Aorta (tissue), 5 donors: Measurements from ENCODE around the gene SLC26A11. TPM values are rescaled to one million over a fixed set of nuclear protein-coding genes. Genes with fewer than 3 reads are reported as not detected.
A peak's percentile ranks its signal among the peaks of the same experiment; 100 is the strongest.

Source experiments
- ATAC-seq: fragments of 200-7000 bp; cut with Tn5 transposase; one replicate; pipeline ENCODE4 v1.9.1; 2022; ENCODE audit warnings: moderate library complexity; ENCODE audit not compliant: low FRiP score
- DNase-seq, 2 donors: peaks; one replicate each; pipeline ENCODE4 v3.0.0-alpha.2; 2020
- H3K27ac ChIP-seq, 2 donors: one replicate each; pipeline ENCODE4 v1.5.1; 2013; ENCODE audit warnings: low read length in 2 of 2, mild to moderate bottlenecking in 2 of 2, moderate library complexity in 2 of 2, control low read depth in 1 of 2, inconsistent platforms in 1 of 2, low read depth in 1 of 2
- H3K27me3 ChIP-seq, 2 donors: one replicate each; pipeline ENCODE4 v1.6.1; 2013; ENCODE audit warnings: control low read depth in 1 of 2, low read length in 1 of 2, mild to moderate bottlenecking in 1 of 2, moderate library complexity in 1 of 2; ENCODE audit not compliant: insufficient read depth in 2 of 2, control insufficient read depth in 1 of 2
- H3K36me3 ChIP-seq, 2 donors: one replicate each; pipeline ENCODE4 v1.6.1; 2013; ENCODE audit warnings: control low read depth in 1 of 2, low read length in 1 of 2, mild to moderate bottlenecking in 1 of 2; ENCODE audit not compliant: insufficient read depth in 2 of 2, control insufficient read depth in 1 of 2
- H3K4me1 ChIP-seq, 2 donors: one replicate each; pipeline ENCODE4 v1.6.1; 2013; ENCODE audit warnings: low read length in 2 of 2, control low read depth in 1 of 2, mild to moderate bottlenecking in 1 of 2, moderate library complexity in 1 of 2; ENCODE audit not compliant: insufficient read depth in 2 of 2, control insufficient read depth in 1 of 2
- H3K4me3 ChIP-seq, 2 donors: one replicate each; pipeline ENCODE4 v1.5.1; 2013; ENCODE audit warnings: low read length in 2 of 2, control low read depth in 1 of 2, mild to moderate bottlenecking in 1 of 2
- H3K9me3 ChIP-seq: one replicate; pipeline ENCODE4 v1.6.1; 2013; ENCODE audit warnings: mild to moderate bottlenecking, low read length; ENCODE audit not compliant: control insufficient read depth
- WGBS, 2 donors: extraction: QIAGEN DNeasy Blood & Tissue Kit; methylation state at CpG; one replicate each; pipeline ENCODE4 v1.1.7; 2013; 5-methylcytosine and 5-hydroxymethylcytosine counted together
- intact Hi-C, 2 donors: fragments of 100-400 bp; cut with DNase I; formaldehyde crosslinking; loops; one replicate each; pipeline versions ENCODE4 v1.14.2 to v1.15.0; 2022
- polyA plus RNA-seq, 2 donors: library from polyadenylated mRNA; stranded (reverse); fragments of 200-250 nt; gene quantifications; one replicate each; pipeline ENCODE4 v1.2.3, GENCODE V29; 2013
- total RNA-seq, 2 donors: library from RNA; stranded (reverse); fragmentation: NEBNext Ultra II Directional; extraction: Animal tissue kit (Norgen Biotek cat#: 25700); gene quantifications; one replicate each; pipeline ENCODE4 v1.2.1, GENCODE V29; 2021
- donor health status: healthy with polysubstance abuse.
- donor health status: Bipolar disorder and iron deficiency.
- donor health status: DM: no; HTN: no; CAD: no.
- donor health status: DM: no; HTN: no; CAD: no.
- donor health status: DM: yes; HTN: yes; CAD: no.

SLC26A11 gene
- total and polyA plus RNA-seq, 4 donors, result 7.3 to 34.0 (median 17.5) TPM

- Histone ChIP-seq H3K36me3 (peaks cover 0 to 4% of the 10 kb centered on the region in 2 donors), H3K9me3 (no peaks in the 10 kb centered on the region), H3K4me1 (no peaks in the 10 kb centered on the region), H3K4me3 (no peak overlapping the region), H3K27me3 (no peaks in the 10 kb centered on the region), H3K27ac (no peak overlapping the region)
- intact Hi-C loops, result no loop called here
- DNase-seq (peak in 1 of 2 donors; percentile 61), ATAC-seq (no peak)
- 91 to 92% methylated on average over 6 of the region's 6 CpGs for WGBS, 2 donors
Observed at GRCh38 chr17:80224683-80225082, 4.5 kb downstream of the SLC26A11 start.

DNA sequence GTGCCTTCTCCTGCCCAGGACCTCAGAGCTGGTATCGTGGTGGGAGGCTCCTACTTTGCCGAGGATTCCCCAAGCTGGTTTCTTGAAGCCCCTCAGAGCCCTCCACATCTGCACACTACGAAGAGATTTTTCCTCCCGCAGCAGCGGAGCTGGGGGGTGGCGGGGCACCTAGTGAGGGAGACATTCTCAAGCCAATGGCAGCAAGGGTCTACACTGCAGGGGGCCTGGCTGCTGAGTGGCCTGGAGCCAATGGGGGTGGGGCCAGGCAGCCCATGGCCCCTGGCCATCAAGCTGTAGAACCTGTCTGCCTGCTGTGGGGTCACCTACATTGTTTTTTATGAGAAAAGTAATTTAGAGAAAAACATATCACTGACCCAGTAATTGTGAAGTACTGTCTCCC is 5.0 kb downstream of the SLC26A11 start:
- no peaks in the 10 kb centered on the region for H3K4me1 ChIP-seq
- no peaks in the 10 kb centered on the region for H3K27me3 ChIP-seq
- H3K9me3 ChIP-seq, result no peaks in the 10 kb centered on the region
- WGBS, 2 donors, result 84 to 88% methylated on average over 6 of the region's 6 CpGs
- no peak overlapping the region for H3K27ac ChIP-seq
- DNase-seq (no peak), ATAC-seq (no peak)
- intact Hi-C loops, result no loop called here
- peaks cover 0 to 4% of the 10 kb centered on the region in 2 donors for H3K36me3 ChIP-seq
- no peak overlapping the region for H3K4me3 ChIP-seq

- H3K4me1 ChIP-seq, result no peaks in the 10 kb centered on the region
- no peak overlapping the region for H3K27ac ChIP-seq
- DNase-seq (no peak), ATAC-seq (no peak)
- H3K36me3 ChIP-seq, result peaks cover 0 to 7% of the 10 kb centered on the region in 2 donors
- H3K4me3 ChIP-seq, result no peak overlapping the region
- intact Hi-C loops, result no loop called here
- WGBS, 2 donors, result 96 to 98% methylated on average over 4 of the region's 4 CpGs
- no peaks in the 10 kb centered on the region for H3K9me3 ChIP-seq
- H3K27me3 ChIP-seq, result no peaks in the 10 kb centered on the region
Observed at GRCh38 chr17:80227156-80227555, 6.9 kb downstream of the SLC26A11 start.

DNA sequence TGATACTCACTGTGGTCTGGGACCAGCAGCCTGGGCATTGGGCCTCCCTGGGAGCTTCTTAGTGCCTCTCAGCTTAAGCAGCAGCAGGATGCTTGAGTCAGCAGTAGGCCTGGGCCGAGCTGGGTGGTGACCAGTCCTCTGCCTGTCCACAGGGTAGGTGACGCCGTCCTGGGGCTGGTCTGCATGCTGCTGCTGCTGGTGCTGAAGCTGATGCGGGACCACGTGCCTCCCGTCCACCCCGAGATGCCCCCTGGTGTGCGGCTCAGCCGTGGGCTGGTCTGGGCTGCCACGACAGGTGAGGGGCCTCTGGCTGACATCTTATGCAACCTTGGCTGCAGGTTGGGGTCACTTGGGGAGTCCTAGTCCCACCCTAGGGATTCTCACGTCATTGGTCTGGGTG is 7.4 kb downstream of the SLC26A11 start:
- Histone ChIP-seq H3K9me3 (no peaks in the 10 kb centered on the region), H3K4me3 (no peak overlapping the region), H3K27me3 (no peaks in the 10 kb centered on the region), H3K27ac (no peak overlapping the region), H3K4me1 (no peaks in the 10 kb centered on the region), H3K36me3 (peaks cover 0 to 9% of the 10 kb centered on the region in 2 donors)
- intact Hi-C loops, result no loop called here
- ATAC-seq (no peak), DNase-seq (no peak)
- WGBS, 2 donors, result 95 to 97% methylated on average over 11 of the region's 11 CpGs

GRCh38 chr17:80228477-80228876 is 8.2 kb downstream of the SLC26A11 start:
- H3K36me3 ChIP-seq, result peaks cover 0 to 9% of the 10 kb centered on the region in 2 donors
- WGBS, 2 donors, result 91 to 95% methylated on average over 14 of the region's 14 CpGs
- no peak for ATAC-seq

DNA sequence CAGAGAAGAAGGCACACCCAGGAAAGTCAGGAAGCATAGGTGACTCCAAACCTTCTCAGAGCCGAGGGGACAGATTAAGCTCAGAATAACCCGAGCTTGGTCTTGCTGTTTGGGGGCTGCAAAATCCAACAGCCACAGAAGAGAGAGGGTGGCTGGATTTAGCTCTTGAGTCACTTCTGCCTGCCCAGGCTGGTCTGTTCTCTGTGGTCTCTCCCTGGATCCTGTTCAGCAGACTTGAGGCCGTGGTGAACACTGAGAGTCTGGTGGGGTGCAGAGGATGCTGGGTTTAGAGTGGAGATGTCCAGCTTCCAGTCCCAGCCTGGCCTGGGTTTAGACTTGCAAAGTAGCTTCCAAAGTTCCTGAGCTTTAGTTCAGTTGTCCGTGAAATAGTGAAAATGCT is 8.8 kb downstream of the SLC26A11 start:
- 62 to 64% methylated on average over 4 of the region's 4 CpGs for WGBS, 2 donors
- Histone ChIP-seq H3K4me1 (no peaks in the 10 kb centered on the region), H3K4me3 (no peak overlapping the region), H3K27me3 (no peaks in the 10 kb centered on the region), H3K27ac (no peak overlapping the region), H3K9me3 (no peaks in the 10 kb centered on the region), H3K36me3 (peaks cover 0 to 9% of the 10 kb centered on the region in 2 donors)
- DNase-seq, result no peak
- intact Hi-C loops, result no loop called here
- ATAC-seq, result no peak

More at GRCh38 chr17:80228477-80228876, 8.2 kb downstream of the SLC26A11 start:
- Histone ChIP-seq H3K27me3 (no peaks in the 10 kb centered on the region), H3K4me1 (no peaks in the 10 kb centered on the region), H3K4me3 (no peak overlapping the region), H3K27ac (no peak overlapping the region), H3K9me3 (no peaks in the 10 kb centered on the region)
- intact Hi-C loops, result no loop called here
- no peak for DNase-seq

DNA sequence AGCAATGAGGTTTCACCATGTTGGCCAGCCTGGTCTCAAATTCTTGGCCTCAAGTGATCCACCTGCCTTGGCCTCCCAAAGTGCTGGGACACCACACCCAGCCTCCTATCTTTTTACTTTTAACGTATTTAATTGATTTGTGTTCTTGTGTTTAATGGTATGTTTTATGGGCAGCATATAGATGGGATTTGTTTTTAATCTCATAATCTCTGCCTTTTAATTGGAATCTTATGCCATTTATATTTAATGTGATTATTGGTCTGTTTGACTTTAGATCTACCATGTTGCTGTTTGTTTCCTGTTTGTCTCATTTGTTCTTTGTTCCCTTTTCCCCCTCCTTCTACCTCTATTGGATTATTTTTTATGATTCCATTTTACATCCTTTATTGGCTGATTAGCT is 12.2 kb downstream of the SLC26A11 start:
- Histone ChIP-seq H3K4me1 (no peaks in the 10 kb centered on the region), H3K27me3 (no peaks in the 10 kb centered on the region), H3K36me3 (peaks cover 2 to 9% of the 10 kb centered on the region in 2 donors), H3K9me3 (no peaks in the 10 kb centered on the region), H3K27ac (no peak overlapping the region), H3K4me3 (no peak overlapping the region)
- WGBS, 2 donors, result 97 to 100% methylated on average over 1 of the region's 1 CpG
- ATAC-seq (no peak), DNase-seq (no peak)
- intact Hi-C loops, result no loop called here

DNA sequence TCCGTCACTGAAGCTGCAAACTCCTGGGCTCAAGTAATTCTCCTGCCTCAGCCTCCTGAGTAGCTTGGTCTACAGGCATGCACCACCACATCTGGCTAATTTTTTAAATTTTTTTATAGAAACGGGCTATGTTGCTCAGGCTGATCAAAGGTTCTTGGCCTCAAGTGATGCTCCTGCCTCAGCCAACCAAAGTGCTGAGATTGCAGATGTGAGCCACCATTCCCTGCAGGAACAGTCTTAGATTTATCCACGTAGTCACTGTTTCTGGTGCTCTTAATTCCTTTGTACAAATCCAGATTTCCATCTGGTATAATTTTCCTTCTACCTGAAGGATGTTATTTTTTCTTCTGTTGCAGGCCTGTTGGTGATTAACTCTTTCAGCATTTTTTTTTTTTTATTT is 13.0 kb downstream of the SLC26A11 start:
- H3K27ac ChIP-seq, result no peak overlapping the region
- no peaks in the 10 kb centered on the region for H3K27me3 ChIP-seq
- H3K36me3 ChIP-seq, result peaks cover 2 to 9% of the 10 kb centered on the region in 2 donors
- no peak for ATAC-seq
- intact Hi-C loops, result no loop called here
- DNase-seq, result no peak
- no peak overlapping the region for H3K4me3 ChIP-seq
- no peaks in the 10 kb centered on the region for H3K9me3 ChIP-seq
- H3K4me1 ChIP-seq, result no peaks in the 10 kb centered on the region
- 96 to 97% methylated on average over 3 of the region's 3 CpGs for WGBS, 2 donors

DNA sequence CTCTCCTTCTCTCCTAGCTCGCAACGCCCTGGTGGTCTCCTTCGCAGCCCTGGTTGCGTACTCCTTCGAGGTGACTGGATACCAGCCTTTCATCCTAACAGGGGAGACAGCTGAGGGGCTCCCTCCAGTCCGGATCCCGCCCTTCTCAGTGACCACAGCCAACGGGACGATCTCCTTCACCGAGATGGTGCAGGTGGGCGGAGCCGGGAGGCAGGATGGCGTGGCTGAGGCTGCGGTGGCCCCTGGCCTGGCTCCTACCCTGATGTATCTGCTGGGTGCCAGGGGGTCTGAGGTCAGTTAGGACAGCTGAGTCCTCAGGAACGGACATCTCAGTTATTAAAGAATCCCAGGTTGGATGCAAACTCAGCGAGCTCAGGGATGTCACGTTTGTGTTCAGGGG is 16.7 kb downstream of the SLC26A11 start:
- intact Hi-C loops, result no loop called here
- ATAC-seq, result no peak
- Histone ChIP-seq H3K4me1 (no peaks in the 10 kb centered on the region), H3K4me3 (no peak overlapping the region), H3K27me3 (no peaks in the 10 kb centered on the region), H3K27ac (no peak overlapping the region), H3K9me3 (no peaks in the 10 kb centered on the region), H3K36me3 (peaks cover 2% of the 10 kb centered on the region in 2 donors)
- no peak for DNase-seq
- WGBS, 2 donors, result 86 to 87% methylated on average over 17 of the region's 17 CpGs
